ENCODE measurements around the gene SOST. TPM values are rescaled to one million over a fixed set of nuclear protein-coding genes. Genes with fewer than 3 reads are reported as not detected.

The SOST gene
- total RNA-seq, 1 donor from 2014 or later: not detected

DNA sequence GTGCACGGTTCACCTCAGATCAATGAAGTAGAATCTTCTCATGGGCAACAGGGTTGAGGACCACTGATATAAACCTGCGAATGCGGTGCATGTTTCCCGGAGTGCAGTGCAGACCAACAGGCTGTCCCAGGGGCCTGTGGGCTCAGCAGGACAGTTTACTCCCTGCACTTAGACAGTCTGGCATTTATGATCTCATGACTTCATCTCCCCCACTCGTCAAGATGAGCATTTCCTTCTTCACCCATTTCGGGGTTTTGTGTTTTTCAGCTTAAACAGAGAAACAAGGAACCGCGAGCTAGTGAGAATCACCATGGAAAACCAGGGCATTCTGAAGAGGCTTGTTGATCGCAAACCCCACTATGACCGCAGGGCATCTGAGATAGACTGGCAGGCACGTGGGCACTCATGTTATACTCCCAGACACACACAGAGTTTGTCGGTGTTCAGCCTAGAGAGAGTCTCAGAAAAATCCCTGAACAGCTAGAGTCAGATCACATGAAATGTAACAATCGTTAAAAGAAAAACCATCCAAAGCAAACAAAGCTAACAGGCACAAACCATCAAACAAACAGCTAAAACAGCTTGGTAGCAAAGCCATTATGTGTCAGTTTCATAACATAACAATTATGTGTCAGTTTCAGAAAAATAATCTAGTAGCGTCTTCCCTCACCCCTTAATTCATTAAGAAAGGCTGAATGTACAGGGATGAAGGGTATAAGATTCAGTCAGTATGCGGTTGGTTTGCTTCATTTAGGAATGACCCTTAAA, 24.5 kb upstream of the SOST start:
- Histone ChIP-seq H3K4me1 (peaks cover 10% of the 10 kb centered on the region), H3K4me3 (no peak overlapping the region), H3K27me3 (no peaks in the 10 kb centered on the region), H3K36me3 (no peaks in the 10 kb centered on the region), H3K9me3 (no peaks in the 10 kb centered on the region), H3K27ac (no peak overlapping the region)
- peak in 1 of 2 donors; percentile 52 for DNase-seq (ENCODE audit: extremely low spot score in 2 of 2)
- intact Hi-C loops (cut with DNase I): loop anchor here (10.0 kb wide), 1 partner anchor 62 kb away; the partner anchor contains the start of gene CD300LG
- no peak for TF ChIP-seq POLR2AphosphoS5 (IDR thresholded peaks at IDR 0.05; ENCODE audit: insufficient read depth in 1 of 2, low read depth in 1 of 2)

DNA sequence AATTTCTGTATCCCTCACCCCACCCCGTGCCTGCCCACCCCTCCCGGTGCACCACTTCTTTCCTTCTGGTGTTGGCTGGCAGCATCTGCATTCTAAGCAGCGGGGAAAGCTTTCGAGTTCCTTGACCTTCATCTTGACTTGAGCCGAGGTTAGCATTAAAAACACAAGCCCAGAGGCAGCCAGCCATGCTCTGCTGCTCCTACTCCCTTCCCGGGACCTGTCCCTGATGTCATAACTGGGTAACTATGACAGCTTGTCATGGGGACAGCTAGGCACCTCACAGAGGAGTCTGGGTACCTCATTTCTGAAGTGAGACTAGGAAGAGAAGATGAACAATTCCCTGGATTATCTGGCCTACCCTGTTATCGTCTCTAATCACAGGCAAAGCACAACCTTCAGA, 21.5 kb upstream of the SOST start, which contains the start of gene CFAP97D1:
Gene CFAP97D1, plus strand, starts transcription at position 301 of the 400 bp plus-strand sequence. Its CDS starts 28 bp downstream, at position 329.
- peak within 1 kb of the TSS; percentile 99 for H3K27ac ChIP-seq
- peaks cover 34% of the 10 kb centered on the region for H3K4me1 ChIP-seq
- H3K9me3 ChIP-seq: no peaks in the 10 kb centered on the region
- TF ChIP-seq POLR2AphosphoS5 (IDR thresholded peaks at IDR 0.05; ENCODE audit: insufficient read depth in 1 of 2, low read depth in 1 of 2) (no peak), POLR2A (IDR thresholded peaks at IDR 0.05) (no peak)
- TF ChIP-seq, protein P1, sequence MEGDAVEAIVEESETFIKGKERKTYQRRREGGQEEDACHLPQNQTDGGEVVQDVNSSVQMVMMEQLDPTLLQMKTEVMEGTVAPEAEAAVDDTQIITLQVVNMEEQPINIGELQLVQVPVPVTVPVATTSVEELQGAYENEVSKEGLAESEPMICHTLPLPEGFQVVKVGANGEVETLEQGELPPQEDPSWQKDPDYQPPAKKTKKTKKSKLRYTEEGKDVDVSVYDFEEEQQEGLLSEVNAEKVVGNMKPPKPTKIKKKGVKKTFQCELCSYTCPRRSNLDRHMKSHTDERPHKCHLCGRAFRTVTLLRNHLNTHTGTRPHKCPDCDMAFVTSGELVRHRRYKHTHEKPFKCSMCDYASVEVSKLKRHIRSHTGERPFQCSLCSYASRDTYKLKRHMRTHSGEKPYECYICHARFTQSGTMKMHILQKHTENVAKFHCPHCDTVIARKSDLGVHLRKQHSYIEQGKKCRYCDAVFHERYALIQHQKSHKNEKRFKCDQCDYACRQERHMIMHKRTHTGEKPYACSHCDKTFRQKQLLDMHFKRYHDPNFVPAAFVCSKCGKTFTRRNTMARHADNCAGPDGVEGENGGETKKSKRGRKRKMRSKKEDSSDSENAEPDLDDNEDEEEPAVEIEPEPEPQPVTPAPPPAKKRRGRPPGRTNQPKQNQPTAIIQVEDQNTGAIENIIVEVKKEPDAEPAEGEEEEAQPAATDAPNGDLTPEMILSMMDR (IDR thresholded peaks at IDR 0.05): no peak
- DNase-seq (ENCODE audit: extremely low spot score in 2 of 2): no peak
- peak within 1 kb of the TSS; percentile 90 to 96 for H3K4me3 ChIP-seq
- intact Hi-C loops (cut with DNase I): loop anchor here (10.0 kb wide), 1 partner anchor 65 kb away; the partner anchor contains the start of gene CD300LG
- H3K36me3 ChIP-seq: peaks cover 0 to under 1% of the 10 kb centered on the region in 2 donors
- no peaks in the 10 kb centered on the region for H3K27me3 ChIP-seq

GRCh38 chr17:43779145-43780125, 20.8 kb upstream of the SOST start:
- no peaks in the 10 kb centered on the region for H3K27me3 ChIP-seq
- H3K4me3 ChIP-seq: peak overlapping the region; percentile 90 to 96
- intact Hi-C loops (cut with DNase I): loop anchor here (10.0 kb wide), 1 partner anchor 65 kb away; the partner anchor contains the start of gene CD300LG
- H3K9me3 ChIP-seq: no peaks in the 10 kb centered on the region
- DNase-seq (ENCODE audit: extremely low spot score in 2 of 2): peak in 1 of 2 donors; percentile 88
- H3K36me3 ChIP-seq: peaks cover 0 to 7% of the 10 kb centered on the region in 2 donors
- H3K27ac ChIP-seq: peak overlapping the region; percentile 99
- peaks cover 34% of the 10 kb centered on the region for H3K4me1 ChIP-seq
- TF ChIP-seq, protein P1 (IDR thresholded peaks at IDR 0.05): peak in 1 of 3 experiments; percentile 10
- TF ChIP-seq POLR2A (IDR thresholded peaks at IDR 0.05) (no peak), POLR2AphosphoS5 (IDR thresholded peaks at IDR 0.05; ENCODE audit: insufficient read depth in 1 of 2, low read depth in 1 of 2) (peak in 1 of 2 donors; percentile 48)

GRCh38 chr17:43778337-43779144, 19.9 kb upstream of the SOST start, which contains the start of gene DUSP3:
DUSP3 (minus strand) TSS chr17:43778977; CDS start chr17:43778924, 53 bp downstream.
- Histone ChIP-seq H3K4me1 (peaks cover 34% of the 10 kb centered on the region), H3K4me3 (peak within 1 kb of the TSS; percentile 90 to 96), H3K27me3 (no peaks in the 10 kb centered on the region), H3K27ac (peak within 1 kb of the TSS; percentile 99), H3K36me3 (peaks cover 0 to 16% of the 10 kb centered on the region in 2 donors), H3K9me3 (no peaks in the 10 kb centered on the region)
- intact Hi-C loops (cut with DNase I): no loop called here
- peak in 1 of 2 donors; percentile 96 for DNase-seq (ENCODE audit: extremely low spot score in 2 of 2)
- TF ChIP-seq, protein P1 (IDR thresholded peaks at IDR 0.05): no peak
- TF ChIP-seq POLR2A (IDR thresholded peaks at IDR 0.05): peak; percentile 52 to 96
- TF ChIP-seq POLR2AphosphoS5 (IDR thresholded peaks at IDR 0.05; ENCODE audit: insufficient read depth in 1 of 2, low read depth in 1 of 2): peak; percentile 85 to 94
